AG08395 (cell line): ENCODE data around the gene GOLT1B.
A peak's percentile ranks its signal among the peaks of the same experiment; 100 is the strongest.

Source experiments
- DNase-seq: peaks from one replicate; pipeline ENCODE4 v3.0.0; 2012; ENCODE audit warnings: mixed read lengths, low spot score

The GOLT1B gene

DNA sequence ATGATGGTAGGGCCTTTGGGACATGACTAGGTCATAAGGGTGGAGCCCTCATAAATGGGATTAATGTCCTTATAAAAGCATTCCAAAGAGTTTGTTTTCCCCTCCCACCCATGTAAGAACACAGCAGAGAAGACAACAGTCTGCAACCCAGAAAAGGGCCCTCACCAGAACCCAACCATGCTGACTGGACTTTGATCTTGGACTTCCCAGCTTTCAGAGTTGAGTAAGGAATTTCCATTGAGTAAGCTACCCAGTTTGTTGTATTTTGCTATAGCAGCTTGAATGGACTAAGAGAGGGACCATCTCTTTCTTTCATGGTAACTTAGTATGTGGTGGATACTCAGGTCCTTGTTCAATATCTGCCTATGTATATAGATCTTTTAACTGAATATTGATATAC is 21.6 kb downstream of the GOLT1B start:
- DNase-seq = no peak

DNA sequence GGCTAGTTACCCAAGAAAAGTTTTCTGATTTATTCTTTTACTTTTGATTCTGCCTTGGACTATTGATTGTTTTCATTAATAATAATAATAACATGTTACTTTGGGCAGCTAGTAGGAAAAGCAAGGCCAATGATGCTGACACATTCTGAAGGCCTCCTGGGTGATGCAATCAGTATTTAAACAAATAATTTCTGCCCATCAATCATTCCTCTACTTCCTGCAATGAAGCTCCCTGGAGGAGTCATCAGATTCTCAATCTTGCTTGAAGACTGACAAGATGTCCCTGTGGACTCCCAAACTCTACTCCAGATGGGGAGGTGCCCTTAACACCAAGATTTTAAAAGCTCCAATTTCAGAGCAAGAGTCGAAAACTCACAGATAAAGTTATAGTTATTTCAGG is 24.5 kb downstream of the GOLT1B start, which contains the start of gene SPX:
Gene SPX, plus strand, starts transcription at position 244 of the 400 bp plus-strand sequence. CDS start 177 bp downstream, outside the sequence.
- no peak for DNase-seq

DNA sequence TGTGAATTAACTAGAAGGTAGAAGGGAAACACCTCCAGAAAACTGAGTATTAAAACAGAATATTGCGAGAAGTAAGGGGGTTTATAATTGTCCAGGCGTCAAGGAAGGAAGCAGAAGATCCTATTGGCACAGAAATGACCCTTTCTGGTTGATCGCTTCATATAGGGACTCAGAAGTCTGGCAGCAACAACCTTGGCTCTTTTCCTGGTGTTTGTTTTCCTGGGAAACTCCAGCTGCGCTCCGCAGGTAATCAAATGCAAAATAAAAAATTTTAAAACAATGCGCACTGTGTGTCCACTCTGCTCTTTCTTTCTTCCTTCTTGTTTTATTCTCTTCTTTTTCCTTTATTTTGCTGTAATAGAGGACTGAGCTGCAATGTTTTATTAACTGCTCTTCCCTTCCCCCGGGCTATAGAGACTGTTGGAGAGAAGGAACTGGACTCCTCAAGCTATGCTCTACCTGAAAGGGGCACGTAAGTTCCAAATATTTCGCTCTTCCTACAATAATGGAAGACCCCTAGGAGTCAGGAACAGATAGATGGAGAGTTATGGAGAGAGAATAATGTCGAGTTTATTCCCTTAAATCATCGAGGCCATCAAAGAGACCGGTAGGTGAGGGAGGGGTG is 25.2 kb downstream of the GOLT1B start:
- DNase-seq = no peak

DNA sequence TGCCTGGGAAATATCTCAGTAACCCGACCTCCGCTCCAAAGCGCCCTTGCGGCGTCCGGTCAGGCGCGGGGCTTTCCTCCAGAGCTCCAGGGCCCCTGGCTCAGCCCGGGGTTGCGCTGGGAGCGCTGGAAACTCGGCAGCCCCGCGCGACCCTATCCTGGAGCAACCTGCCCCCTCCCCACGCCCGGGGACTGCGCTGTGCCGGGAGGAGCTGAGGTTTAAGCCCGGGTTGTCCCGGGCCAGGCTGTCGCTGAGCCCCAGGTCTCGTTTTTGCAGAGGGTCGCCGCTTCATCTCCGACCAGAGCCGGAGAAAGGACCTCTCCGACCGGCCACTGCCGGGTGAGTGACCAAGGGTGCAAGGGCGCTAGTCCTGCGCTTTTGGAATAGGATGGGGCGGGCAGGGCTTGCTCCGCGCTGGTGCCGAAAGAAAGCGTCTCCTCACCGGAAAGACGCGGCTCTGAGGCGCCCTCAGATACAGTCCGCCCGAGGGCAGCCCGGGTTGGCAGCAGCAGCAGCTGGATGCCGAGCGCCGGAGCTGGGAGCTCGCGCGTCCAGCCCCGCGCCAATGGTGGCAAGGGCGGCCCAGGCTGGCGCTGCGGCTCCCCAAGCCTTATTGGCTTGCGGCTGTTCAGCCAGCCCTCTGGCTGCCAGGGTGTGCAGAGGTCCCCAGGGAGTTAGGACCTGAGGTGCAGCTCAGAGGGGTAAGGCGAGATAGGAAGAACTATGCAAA is 26.0 kb downstream of the GOLT1B start:
- DNase-seq = peak; percentile 47

DNA sequence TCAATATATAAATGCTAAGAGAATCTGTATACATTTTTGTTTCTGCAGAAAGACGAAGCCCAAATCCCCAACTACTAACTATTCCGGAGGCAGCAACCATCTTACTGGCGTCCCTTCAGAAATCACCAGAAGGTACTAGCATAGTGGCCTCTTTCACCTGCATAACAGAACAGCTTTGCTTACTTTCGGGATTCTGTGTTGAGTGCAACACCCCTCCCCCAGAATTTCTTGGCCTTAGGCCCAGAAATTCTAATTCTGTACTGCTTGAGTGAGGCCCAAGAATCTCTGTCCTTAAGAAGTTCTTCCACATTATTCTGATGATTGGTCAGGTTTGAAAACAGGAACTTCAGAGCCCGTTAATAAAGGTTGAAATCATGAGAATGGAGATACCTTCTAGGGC is 27.4 kb downstream of the GOLT1B start:
- DNase-seq = no peak

DNA sequence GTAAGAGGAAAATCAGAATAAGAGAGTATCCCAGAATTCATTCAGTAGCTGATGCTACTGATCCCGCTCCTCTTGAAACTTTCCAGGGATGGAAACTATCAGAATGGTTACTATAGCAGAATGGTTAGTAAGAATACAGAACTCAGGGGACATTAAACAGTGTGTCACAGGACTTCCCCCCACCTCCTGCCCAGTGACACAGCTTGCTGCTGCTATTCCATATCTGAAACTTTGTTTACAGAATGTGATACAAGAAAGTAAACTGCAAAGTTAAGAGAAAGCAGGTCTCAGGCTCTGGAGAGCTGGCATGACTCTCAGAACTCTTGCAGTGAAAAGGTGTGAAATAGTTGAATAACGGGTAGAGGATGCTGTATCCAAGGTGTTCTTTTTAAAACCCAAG is 27.9 kb downstream of the GOLT1B start:
- DNase-seq = no peak

DNA sequence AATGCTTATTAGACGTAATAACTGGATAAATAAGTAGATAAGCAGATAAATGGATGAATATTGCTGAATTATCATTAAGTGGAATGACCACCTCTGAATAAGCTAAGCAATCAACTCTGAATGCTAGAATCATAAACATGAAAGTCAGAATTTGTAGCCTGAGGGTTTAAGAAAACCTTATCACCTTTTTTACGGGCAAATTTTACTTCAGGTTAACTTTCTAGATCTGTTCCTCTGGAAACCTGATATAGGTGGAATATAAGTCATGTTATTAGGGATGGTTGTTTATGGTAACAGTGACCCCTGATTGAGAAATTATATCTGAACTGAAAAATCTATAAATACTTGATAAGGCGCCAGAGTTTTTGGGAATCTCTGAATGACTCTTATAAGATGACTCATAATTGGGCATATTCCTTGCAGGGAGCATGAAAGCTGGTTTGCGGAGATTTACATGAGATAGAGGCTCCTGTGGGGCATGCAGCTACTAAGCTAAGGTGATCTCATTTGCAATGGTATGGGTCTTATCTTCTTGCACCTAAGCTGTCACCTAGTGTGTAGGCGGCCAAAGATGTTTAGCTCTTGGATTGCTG is 36.6 kb downstream of the GOLT1B start:
- no peak for DNase-seq

DNA sequence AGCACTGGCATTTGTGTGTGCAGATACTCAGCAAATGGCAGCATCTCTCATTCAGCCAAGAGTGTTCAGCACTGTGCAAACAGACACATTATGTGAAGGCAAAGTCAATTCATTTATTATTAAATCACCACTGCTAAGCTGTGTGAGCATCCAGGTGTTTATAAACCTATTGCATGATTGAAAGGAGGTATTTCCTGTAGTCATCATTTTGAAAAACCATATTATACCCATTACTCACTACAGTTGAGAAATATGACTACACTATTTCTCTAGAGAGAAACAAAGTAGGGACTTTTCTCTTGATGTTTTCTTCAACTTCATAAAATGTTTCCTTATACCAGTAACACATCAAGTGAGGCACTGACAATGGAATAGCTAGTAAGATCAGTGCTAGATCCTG is 38.2 kb downstream of the GOLT1B start:
- DNase-seq = no peak

DNA sequence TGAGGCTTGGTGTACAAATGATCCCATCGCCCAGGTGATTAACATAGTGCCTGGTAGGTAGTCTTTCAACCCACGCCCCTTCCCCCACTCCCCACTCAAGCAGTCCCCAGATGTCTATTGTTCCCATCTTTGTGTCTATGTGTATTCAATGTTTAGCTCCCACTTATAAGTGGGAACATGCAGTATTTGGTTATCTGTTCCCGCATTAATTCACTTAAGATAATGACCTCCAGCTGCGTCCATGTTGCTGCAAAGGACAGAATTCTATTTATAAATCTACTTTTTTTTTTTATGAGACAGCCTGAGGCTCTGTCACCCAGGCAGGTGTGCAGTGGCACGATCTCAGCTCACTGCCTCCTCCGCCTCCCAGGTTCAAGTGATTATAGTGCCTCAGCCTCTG is 40.2 kb downstream of the GOLT1B start:
- DNase-seq = no peak

DNA sequence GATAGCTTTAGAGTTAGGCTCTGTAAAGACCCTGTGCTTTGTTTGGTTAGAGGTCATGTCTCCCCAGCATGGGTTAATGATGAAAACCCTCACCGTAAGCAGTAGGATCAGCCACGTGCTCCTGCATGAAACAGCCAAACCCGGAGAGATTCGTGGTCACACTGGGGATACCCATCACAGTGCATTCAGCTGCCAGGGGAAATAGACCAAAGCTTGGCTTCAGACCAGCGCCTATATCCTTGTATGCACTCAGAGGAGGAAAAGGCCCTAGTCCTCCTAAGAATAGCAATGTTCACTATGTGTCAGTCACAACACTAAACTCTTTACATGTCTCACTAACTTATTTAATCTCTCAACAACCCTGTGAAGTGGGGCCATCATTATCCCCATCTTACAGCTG is 40.8 kb downstream of the GOLT1B start:
- no peak for DNase-seq

DNA sequence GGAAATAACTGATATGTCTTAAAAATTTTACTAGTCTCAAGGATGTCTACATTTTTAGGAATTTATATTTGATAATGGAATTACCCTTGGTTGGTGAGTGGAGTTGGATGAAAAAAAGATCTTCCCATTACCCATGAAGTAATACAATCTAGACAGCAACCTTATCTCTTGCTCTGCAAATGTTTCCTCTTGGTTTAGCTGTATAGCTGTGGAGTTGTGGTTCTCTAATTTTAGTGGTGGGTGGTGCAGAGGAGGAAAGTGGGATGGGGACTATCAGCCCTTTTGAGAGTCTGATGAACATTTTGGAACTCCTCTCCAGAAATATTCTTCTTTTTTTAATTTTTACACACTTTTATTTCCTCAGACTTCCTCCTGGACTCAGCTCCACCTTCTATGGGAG is 41.6 kb downstream of the GOLT1B start:
- DNase-seq = no peak

DNA sequence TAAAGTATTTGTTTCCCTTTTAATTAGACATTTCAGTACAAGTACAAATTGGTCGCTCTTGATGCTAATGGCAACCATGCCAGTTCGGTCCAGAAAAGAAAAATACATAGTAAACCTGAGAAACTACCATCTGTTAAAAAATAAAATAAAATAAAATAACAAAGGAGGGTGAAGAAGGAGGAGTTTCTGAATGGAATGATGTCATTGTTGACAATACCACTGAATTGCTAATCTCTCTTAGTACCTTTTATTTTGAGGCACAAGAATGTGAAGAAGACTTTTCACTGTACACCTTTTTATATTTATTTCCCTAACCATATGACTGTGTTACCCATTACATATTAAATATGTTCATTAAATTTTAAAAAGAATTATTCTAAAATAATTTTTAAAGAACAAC is 44.0 kb downstream of the GOLT1B start:
- DNase-seq = no peak

DNA sequence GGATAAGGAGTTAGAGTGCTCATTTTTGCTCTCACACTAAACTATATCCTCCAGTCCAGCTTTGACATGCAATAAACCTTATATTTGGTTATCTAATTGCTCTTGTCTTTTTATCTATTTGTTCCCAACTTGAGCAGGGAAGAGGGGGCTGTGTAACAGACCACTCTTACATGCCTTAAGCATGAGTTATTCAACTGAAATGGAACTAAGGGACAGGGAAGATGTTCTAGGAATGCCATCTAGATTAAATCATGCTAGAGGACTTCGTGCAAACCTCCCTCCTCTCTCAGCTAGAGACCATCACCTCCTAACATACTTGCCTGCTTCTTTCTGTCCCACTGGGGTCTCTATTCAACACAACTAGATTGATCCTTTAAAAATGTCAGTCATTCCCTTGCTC is 45.1 kb downstream of the GOLT1B start:
- no peak for DNase-seq

DNA sequence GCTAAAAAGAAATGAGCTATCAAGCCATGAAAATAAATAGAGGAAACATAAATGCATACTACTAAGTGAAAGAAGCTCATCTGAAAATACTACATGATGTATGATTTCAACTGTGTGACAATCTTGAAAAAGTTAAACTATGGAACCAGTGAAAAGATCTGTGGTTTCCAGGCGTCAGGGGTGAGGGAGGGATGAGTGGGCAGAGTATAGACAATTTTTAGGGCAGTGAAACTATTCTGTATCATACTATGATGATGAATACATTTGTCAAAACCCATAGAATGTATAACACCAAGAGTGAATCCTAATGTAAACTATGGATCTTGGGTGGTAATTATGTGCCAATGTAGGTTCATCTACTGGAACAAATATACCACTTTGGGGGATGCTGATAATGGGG is 45.8 kb downstream of the GOLT1B start:
- DNase-seq = no peak

DNA sequence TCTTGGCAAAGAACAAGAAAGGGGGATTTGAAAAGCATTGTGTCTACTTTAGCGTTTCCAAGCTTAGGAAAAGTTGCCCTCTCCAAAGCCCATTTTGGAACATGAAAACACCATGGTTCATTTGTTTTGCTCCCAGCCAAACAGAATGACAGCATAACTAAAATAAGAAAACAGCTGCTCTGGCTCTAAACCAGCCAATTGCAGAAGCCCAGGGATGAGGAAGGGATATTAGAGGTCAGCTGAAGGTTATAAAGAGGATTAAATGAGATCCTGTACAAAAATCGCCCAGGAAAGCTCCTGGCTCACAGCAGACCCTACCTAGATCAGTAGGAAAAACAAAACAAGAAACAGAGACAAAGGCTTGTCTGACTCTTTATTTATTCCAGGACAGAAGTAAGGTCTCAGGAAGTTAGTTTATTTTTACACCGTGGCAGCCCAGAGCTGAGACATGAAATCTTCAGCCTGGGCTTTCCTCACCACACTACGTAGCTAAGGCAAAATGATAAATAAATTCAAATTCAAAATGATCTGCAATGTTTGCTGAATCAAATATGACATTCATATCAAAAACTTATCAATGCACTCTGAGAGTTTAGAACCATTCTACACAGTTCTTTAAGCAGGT is 50.4 kb downstream of the GOLT1B start:
- no peak for DNase-seq

DNA sequence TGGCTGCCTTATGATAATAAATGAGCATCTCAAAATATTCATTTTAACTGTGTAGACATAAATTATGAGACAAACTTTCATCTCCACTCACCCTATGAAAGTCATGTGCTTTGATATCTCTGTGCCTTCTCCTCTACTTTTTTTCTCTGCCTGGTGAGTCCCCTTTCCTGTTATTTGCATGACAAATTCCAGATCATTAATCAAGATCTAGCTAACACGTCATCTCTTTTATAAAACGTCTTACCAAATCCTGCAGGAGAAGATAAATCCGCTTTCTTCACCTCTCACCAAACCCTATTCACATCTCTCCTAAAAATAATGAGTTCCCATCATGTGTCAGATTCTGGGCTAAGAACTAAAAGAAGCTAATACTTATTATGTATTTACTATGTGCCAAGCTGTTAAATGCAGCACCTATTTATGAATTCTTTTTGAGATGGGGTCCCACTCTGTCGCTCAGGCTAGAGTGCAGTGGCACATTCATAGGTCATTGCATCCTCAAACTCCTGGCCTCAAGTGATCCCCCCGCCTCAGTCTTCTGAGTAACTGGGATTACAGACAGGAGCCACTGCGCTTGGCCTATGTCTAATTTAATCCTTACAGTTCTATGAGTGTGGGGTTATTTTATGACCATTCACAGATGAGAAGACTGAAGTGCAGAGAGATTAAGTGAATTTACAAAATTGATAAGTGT is 51.2 kb downstream of the GOLT1B start:
- no peak for DNase-seq

DNA sequence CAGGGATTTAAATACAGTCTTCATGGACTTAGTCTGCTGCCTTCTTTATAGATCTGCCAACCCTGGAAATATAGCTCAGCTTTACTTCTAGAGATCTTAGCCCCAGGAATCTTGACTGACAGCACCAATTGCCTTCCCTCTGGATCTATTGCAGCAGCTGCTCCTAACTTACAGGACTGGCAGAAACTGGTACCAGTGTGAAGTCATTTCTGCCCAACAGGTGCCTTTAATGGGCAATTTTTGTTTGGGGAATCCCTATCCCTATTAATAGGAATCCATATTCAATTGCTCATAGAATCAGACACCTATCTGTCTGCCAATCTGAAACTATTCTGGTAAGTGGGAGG is 51.7 kb downstream of the GOLT1B start:
- no peak for DNase-seq

DNA sequence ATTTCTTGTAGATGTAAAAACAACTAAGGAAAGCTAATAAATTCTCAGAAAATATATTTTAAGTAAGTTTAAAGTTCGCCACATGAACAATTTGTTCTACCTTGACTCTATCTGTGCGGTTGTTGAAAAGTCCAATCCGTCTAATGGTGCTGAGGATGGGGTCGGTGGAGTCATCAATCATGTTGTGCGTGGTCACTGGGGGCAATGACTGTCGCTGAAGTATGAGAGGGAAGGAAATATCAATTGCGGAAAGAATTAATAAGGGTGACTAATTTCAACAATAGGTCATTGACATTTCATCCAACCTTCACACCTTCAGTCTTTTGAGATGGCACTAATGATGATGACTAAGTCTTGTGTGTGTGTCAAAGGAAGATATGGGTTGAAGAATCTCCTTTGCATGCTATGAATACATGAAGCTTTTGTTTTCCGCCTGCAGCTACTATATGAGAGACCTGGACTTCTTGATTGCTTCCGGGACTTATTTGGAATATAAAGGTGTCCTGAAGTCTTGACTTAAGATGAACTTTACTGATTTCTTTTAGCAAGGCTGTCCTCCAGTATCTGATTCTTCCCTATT is 56.6 kb downstream of the GOLT1B start:
- no peak for DNase-seq

DNA sequence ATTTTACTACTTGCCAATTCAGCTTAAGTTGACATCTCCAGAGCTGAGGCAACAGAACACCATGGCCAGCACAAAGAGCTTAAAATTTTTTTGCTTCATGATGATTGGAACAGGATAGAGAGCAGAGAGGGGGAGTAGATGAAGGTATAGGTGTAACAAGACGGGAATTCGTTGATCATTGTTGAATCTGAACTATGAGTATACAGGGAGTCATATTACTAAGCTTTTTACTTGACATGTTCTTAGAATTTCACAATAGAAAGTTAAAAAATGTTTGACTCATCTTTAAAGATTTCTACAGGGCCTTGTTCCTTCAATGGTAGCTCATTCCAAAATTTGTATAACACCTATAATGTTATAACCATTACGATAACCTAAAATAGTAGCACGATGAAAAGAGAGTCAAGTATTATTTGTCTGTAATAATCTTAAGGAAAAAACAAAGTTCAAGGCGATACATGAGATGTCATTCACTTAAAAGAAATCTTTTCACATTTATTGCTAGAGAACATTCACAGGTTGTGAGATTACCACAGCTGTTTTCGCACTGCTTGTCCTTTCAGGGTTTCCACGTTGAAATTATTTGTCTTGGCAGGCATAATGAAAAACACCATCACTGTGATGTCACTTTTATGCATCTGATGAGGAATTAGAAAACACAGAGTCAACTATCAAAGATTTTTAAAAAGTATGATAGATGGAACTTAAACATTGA is 58.4 kb downstream of the GOLT1B start:
- DNase-seq = no peak

DNA sequence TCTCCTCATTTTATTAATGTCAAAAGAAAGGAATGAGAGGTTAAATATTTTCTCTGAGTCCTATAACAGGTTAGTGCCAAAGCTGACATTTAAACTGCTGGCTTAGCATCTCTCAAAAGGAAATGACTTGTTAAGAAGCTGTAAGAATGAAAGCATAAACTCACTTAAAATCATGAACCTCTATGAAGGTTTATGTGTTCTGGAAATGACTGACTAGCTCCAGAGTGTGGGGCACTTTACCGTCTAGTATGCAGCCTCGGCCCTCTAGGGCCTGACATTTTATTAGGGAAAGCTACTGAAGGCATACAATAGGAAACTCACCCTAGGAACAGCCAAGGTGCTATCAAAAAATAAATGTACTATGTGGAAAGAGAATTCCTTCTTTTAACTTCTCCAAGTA is 59.6 kb downstream of the GOLT1B start:
- no peak for DNase-seq

DNA sequence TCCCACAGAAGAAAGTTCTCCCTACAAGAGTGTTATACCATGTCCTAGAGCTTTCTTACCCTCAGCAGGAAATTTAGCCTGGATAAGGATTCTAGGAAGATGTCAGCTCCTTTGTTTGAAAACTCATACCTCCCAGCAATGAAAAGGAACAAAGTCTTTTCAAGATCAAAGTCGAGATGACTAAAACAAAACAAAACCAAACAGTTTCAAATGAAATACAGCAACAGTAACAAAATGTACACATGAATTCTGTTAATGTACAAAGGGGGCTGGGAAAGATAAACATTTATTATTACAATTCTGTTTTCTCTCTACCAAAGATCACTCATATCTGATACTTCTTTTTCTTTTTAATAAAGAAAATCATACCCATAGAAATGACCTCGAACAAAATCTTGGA is 61.3 kb downstream of the GOLT1B start:
- DNase-seq = no peak
